H1 (cell line): ENCODE data around the gene MXD1. TPM values are rescaled to one million over a fixed set of nuclear protein-coding genes. Genes with fewer than 3 reads are reported as not detected.
"Not testable (repeated sequence)": the region's sequence is repeated elsewhere in the genome, so short reads cannot be mapped to it uniquely, and the experiment has no call there.

Source experiments
- CTCF ChIA-PET: fragments of 300-600 bp; sonication (Branson Sonifier 250); formaldehyde crosslinking; loops from one replicate; lab custom pipeline; 2021; ENCODE audit not compliant: partially characterized antibody; lab: Charles Lee
- POLR2A ChIA-PET: fragments of 300-600 bp; sonication (Branson Sonifier 250); formaldehyde crosslinking; loops from one replicate; lab custom pipeline; 2021; ENCODE audit warnings: inconsistent platforms; ENCODE audit not compliant: partially characterized antibody; lab: Charles Lee
- DNase-seq, 2 experiments: peaks; one replicate each; pipeline versions ENCODE4 v3.0.0 to v3.0.0-alpha.2; 2010 to 2022; ENCODE audit warnings: low spot score in 2 of 2, low read depth in 1 of 2, mixed read lengths in 1 of 2
- FAIRE-seq: peaks from 2 replicates; lab custom pipeline; 2011; peaks lifted over from hg19 to GRCh38; lab: Jason Lieb, UNC
- H2AFZ ChIP-seq: 2 replicates; pipeline ENCODE4 v1.8.1; 2012; ENCODE audit warnings: low read length, inconsistent platforms
- H2AK5ac ChIP-seq: 2 replicates; pipeline ENCODE4 v1.6.1; 2013; ENCODE audit warnings: low read depth, low read length
- H2BK120ac ChIP-seq: replicated peaks from 2 replicates; pipeline ENCODE3; 2013; ENCODE audit warnings: low read depth, low read length, inconsistent platforms
- H2BK12ac ChIP-seq: 2 replicates; pipeline ENCODE4 v1.6.1; 2013; ENCODE audit warnings: low read depth, low read length
- H2BK15ac ChIP-seq: 2 replicates; pipeline ENCODE4 v1.6.1; 2013; ENCODE audit warnings: low read length
- H2BK20ac ChIP-seq: 2 replicates; pipeline ENCODE4 v1.6.1; 2013; ENCODE audit warnings: low read length
- H2BK5ac ChIP-seq: 2 replicates; pipeline ENCODE4 v1.6.1; 2013; ENCODE audit warnings: low read depth, low read length
- H3K14ac ChIP-seq: 2 replicates; pipeline ENCODE4 v1.6.1; 2013; ENCODE audit warnings: inconsistent platforms; ENCODE audit not compliant: insufficient read length
- H3K18ac ChIP-seq: 2 replicates; pipeline ENCODE4 v1.6.1; 2013; ENCODE audit warnings: low read length; ENCODE audit errors: extremely low read depth
- H3K23ac ChIP-seq: 2 replicates; pipeline ENCODE4 v1.6.1; 2013; ENCODE audit warnings: inconsistent platforms; ENCODE audit not compliant: insufficient read length
- H3K23me2 ChIP-seq: 2 replicates; pipeline ENCODE4 v1.6.1; 2013; ENCODE audit warnings: low read depth, low read length
- H3K27ac ChIP-seq: 2 replicates; pipeline ENCODE4 v1.6.1; 2011; ENCODE audit warnings: low read depth, low read length, inconsistent platforms
- H3K27me3 ChIP-seq, 4 experiments: replicated peaks in 1 of 4; 1 replicate in 1 of 4; 2 replicates in 3 of 4; pipeline versions ENCODE4 v1.6.1 to v1.8.1; 2011 to 2013; ENCODE audit warnings: low read length in 3 of 4, mild to moderate bottlenecking in 3 of 4, inconsistent platforms in 2 of 4, mixed read lengths in 2 of 4, moderate library complexity in 1 of 4; ENCODE audit not compliant: control insufficient read depth in 3 of 4, insufficient read depth in 3 of 4; ENCODE audit errors: extremely low read depth in 1 of 4
- H3K36me3 ChIP-seq, 4 experiments: 2 replicates each; pipeline versions ENCODE4 v1.6.1 to v1.8.1; 2011 to 2013; ENCODE audit warnings: mild to moderate bottlenecking in 4 of 4, low read length in 3 of 4, moderate library complexity in 2 of 4, control low read depth in 1 of 4, inconsistent platforms in 1 of 4; ENCODE audit not compliant: insufficient read depth in 4 of 4, control insufficient read depth in 2 of 4
- H3K4ac ChIP-seq: replicated peaks from 2 replicates; pipeline ENCODE3; 2013; ENCODE audit warnings: low read length, low read depth, mixed read lengths, inconsistent platforms; ENCODE audit not compliant: insufficient read length
- H3K4me1 ChIP-seq, 4 experiments: replicated peaks in 1 of 4; 1 replicate in 1 of 4; 2 replicates in 3 of 4; pipeline versions ENCODE4 v1.6.1 to v1.8.1; 2011 to 2013; ENCODE audit warnings: low read length in 3 of 4, inconsistent platforms in 2 of 4, mixed read lengths in 1 of 4; ENCODE audit not compliant: insufficient read depth in 4 of 4, control insufficient read depth in 3 of 4
- H3K4me2 ChIP-seq, 2 experiments: 2 replicates each; pipeline versions ENCODE4 v1.6.1 to v1.8.1; 2011 to 2013; ENCODE audit warnings: low read depth in 2 of 2, low read length in 2 of 2, control low read depth in 1 of 2, inconsistent platforms in 1 of 2, mild to moderate bottlenecking in 1 of 2; ENCODE audit not compliant: insufficient read depth in 1 of 2
- H3K4me3 ChIP-seq, 4 experiments: fragments of 200-600, 300-600 bp in 1 of 4; sonication (generic), shearing (Covaris generic), sonication (Bioruptor Twin) in 1 of 4; 2 replicates each; pipeline versions ENCODE4 v1.5.1 to v1.8.1; 2011 to 2016; ENCODE audit warnings: low read length in 4 of 4, low read depth in 3 of 4, control low read depth in 2 of 4, inconsistent platforms in 2 of 4, mild to moderate bottlenecking in 2 of 4, mixed read lengths in 1 of 4, moderate library complexity in 1 of 4; ENCODE audit not compliant: insufficient read depth in 2 of 4; ENCODE audit errors: extremely low read depth in 1 of 4
- H3K56ac ChIP-seq: replicated peaks from 2 replicates; pipeline ENCODE3; 2013; ENCODE audit warnings: low read depth, mild to moderate bottlenecking, mixed read lengths, low read length, inconsistent platforms; ENCODE audit not compliant: insufficient read length
- H3K79me1 ChIP-seq: 2 replicates; pipeline ENCODE4 v1.6.1; 2013; ENCODE audit warnings: low read depth, low read length, control low read depth
- H3K79me2 ChIP-seq, 2 experiments: 2 replicates each; pipeline versions ENCODE4 v1.6.1 to v1.8.1; 2012 to 2013; ENCODE audit warnings: low read length in 2 of 2, mild to moderate bottlenecking in 2 of 2, inconsistent platforms in 1 of 2; ENCODE audit not compliant: insufficient read depth in 2 of 2, control insufficient read depth in 1 of 2
- H3K9ac ChIP-seq, 4 experiments: replicated peaks in 1 of 4; 1 replicate in 1 of 4; 2 replicates in 3 of 4; pipeline versions ENCODE4 v1.6.1 to v1.8.1; 2011 to 2013; ENCODE audit warnings: low read depth in 3 of 4, low read length in 3 of 4, control low read depth in 2 of 4, mild to moderate bottlenecking in 2 of 4, moderate library complexity in 2 of 4, inconsistent platforms in 1 of 4; ENCODE audit errors: extremely low read depth in 1 of 4
- H3K9me3 ChIP-seq, 2 experiments: 2 replicates each; pipeline versions ENCODE4 v1.6.1 to v1.8.1; 2012 to 2013; ENCODE audit warnings: mild to moderate bottlenecking in 2 of 2, moderate library complexity in 2 of 2, control low read depth in 1 of 2, inconsistent platforms in 1 of 2, low read depth in 1 of 2, low read length in 1 of 2, mixed read lengths in 1 of 2; ENCODE audit not compliant: insufficient read depth in 2 of 2
- H4K20me1 ChIP-seq, 2 experiments: replicated peaks in 1 of 2; 2 replicates each; pipeline versions ENCODE3 to v1.8.1; 2011 to 2013; ENCODE audit warnings: inconsistent platforms in 2 of 2, low read length in 2 of 2, mild to moderate bottlenecking in 1 of 2; ENCODE audit not compliant: insufficient read depth in 2 of 2, control insufficient read depth in 1 of 2
- H4K5ac ChIP-seq: 2 replicates; pipeline ENCODE4 v1.6.1; 2013; ENCODE audit warnings: low read length, low read depth, mixed read lengths, inconsistent platforms; ENCODE audit not compliant: insufficient read length
- H4K8ac ChIP-seq: 2 replicates; pipeline ENCODE4 v1.8.0; 2013; ENCODE audit warnings: mild to moderate bottlenecking, moderate library complexity, low read length, inconsistent platforms; ENCODE audit not compliant: insufficient read depth; ENCODE audit errors: extremely low read depth
- H4K91ac ChIP-seq: replicated peaks from 2 replicates; pipeline ENCODE3; 2013; ENCODE audit warnings: low read length, mixed read lengths, inconsistent platforms; ENCODE audit not compliant: insufficient read length
- ATF2 ChIP-seq: IDR thresholded peaks from 2 replicates; pipeline ENCODE4 v1.6.1; 2012; ENCODE audit warnings: low read length, inconsistent platforms
- GABPA ChIP-seq: IDR thresholded peaks from 2 replicates; pipeline ENCODE4 v1.6.1; 2011; ENCODE audit warnings: mild to moderate bottlenecking, low read length, moderate library complexity, borderline replicate concordance; ENCODE audit not compliant: insufficient read depth
- NANOG ChIP-seq: IDR thresholded peaks from 2 replicates; pipeline ENCODE4 v1.6.1; 2011; ENCODE audit warnings: low read length, low read depth, mild to moderate bottlenecking, inconsistent platforms; ENCODE audit not compliant: insufficient read depth, poor library complexity, severe bottlenecking
- SP2 ChIP-seq: IDR thresholded peaks from 2 replicates; pipeline ENCODE4 v1.6.1; 2012; ENCODE audit warnings: mild to moderate bottlenecking, low read length, inconsistent platforms
- TAF1 ChIP-seq: IDR thresholded peaks from 2 replicates; pipeline ENCODE4 v1.6.1; 2011; ENCODE audit warnings: mild to moderate bottlenecking, low read depth, low read length
- TEAD4 ChIP-seq: IDR thresholded peaks from 2 replicates; pipeline ENCODE4 v1.6.1; 2012; ENCODE audit warnings: low read depth, low read length, inconsistent platforms, mixed read lengths
- WGBS, 2 experiments: shearing (Covaris generic) in 1 of 2; methylation state at CpG; one replicate each; pipeline versions ENCODE4 v1.1.6 to v1.1.7; 2013 to 2015; ENCODE audit warnings: low lambda C conversion rate in 2 of 2, mixed read lengths in 2 of 2, inconsistent platforms in 1 of 2, low coverage in 1 of 2, missing lambda C conversion rate in 1 of 2; ENCODE audit not compliant: insufficient replicate concordance in 2 of 2, insufficient coverage in 1 of 2, insufficient read length in 1 of 2; ENCODE audit errors: extremely low coverage in 1 of 2, missing lambda C conversion rate in 1 of 2; 5-methylcytosine and 5-hydroxymethylcytosine counted together
- polyA plus RNA-seq, 7 experiments: library from polyadenylated mRNA; depleted of rRNA in 3 of 7; stranded (reverse) in 5 of 7; unstranded in 2 of 7; fragments of >200 nt in 5 of 7; fragments of 200-250 nt in 2 of 7; gene quantifications; 1 replicate in 5 of 7; 2 replicates in 1 of 7; 4 replicates in 1 of 7; pipeline versions ENCODE4 v1.2.1 to v1.2.3, GENCODE V29; 2011 to 2013; ENCODE audit warnings: missing spikeins in 2 of 7, mixed read lengths in 2 of 7
- total RNA-seq: library from RNA; stranded (reverse); fragmentation: NEBNext Ultra II Directional; extraction: Animal tissue kit (Norgen Biotek cat#: 25700); gene quantifications from 2 replicates; pipeline ENCODE4 v1.2.1, GENCODE V29; 2021

MXD1 gene
- total and polyA plus RNA-seq, 2 of the 8 experiments (the other 6 are each of a cell fraction or from before 2014, with no cell fraction given) = 1.6 to 2.6 TPM

- no peak for TF ChIP-seq NANOG
- TF ChIP-seq TEAD4 = no peak
- no peak for TF ChIP-seq GABPA
- TF ChIP-seq TAF1 = no peak
- no peak for TF ChIP-seq ATF2
- TF ChIP-seq SP2 = no peak
Observed at GRCh38 chr2:69890881-69891280, 24.0 kb upstream of the MXD1 start (continued).

GRCh38 chr2:69892838-69893424, 22.0 kb upstream of the MXD1 start:
- H3K18ac ChIP-seq, H2BK5ac ChIP-seq, H3K23ac ChIP-seq, H3K4me1 ChIP-seq, H3K23me2 ChIP-seq, H3K27ac ChIP-seq, H4K91ac ChIP-seq, H2BK120ac ChIP-seq, H4K8ac ChIP-seq, FAIRE-seq, H4K5ac ChIP-seq, H2BK20ac ChIP-seq, H2AK5ac ChIP-seq, H2BK12ac ChIP-seq, H3K56ac ChIP-seq, H2BK15ac ChIP-seq, H3K9ac ChIP-seq, H3K27me3 ChIP-seq, H3K14ac ChIP-seq, H3K79me1 ChIP-seq, H4K20me1 ChIP-seq, DNase-seq, H3K9me3 ChIP-seq: not testable (repeated sequence)
- Histone ChIP-seq H3K79me2 (peaks cover 0 to 18% of the 10 kb centered on the region in 2 experiments; a peak in 2 of 4 replicates), H2AFZ (peak overlapping the region; percentile 96; the same call in 1 of the 2 replicates), H3K4ac (peak overlapping the region; percentile 15), H3K36me3 (peaks cover 5 to 19% (median 10%) of the 10 kb centered on the region in 4 experiments; a peak in 7 of 8 replicates), H3K4me3 (peak overlapping the region in 1 of 4 experiments; percentile 92; a peak in 4 of 8 replicates), H3K4me2 (peak overlapping the region; percentile 59 to 73)
- ChIA-PET POLR2A (interaction anchor here (1.2 to 3.0 kb wide), 7 partner anchors 12 to 356 kb away, joined by 4 to 21 read pairs (median 4); partner anchors contain the start of genes C2orf42, MXD1 and TIA1), CTCF (interaction anchor here (1.2 to 1.4 kb wide), 2 partner anchors 14 to 169 kb away, joined by 3 to 4 read pairs; no protein-coding TSS in a partner anchor)
- WGBS, 2 experiments = 97% methylated on average over 7 of the region's 7 CpGs; no CpG with 5 or more reads in 1 of the 2 experiments
